Upper lobe of left lung (tissue), 4 donors: ENCODE data around the gene POU5F2.

ENCODE experiments used
- EP300 ChIP-seq, 4 donors: sonication (generic); formaldehyde crosslinking; IDR thresholded peaks; one replicate each; pipeline ENCODE4 v1.5.1; 2017; ENCODE audit warnings: antibody characterized with exemption in 4 of 4, control low read depth in 2 of 4
- TF ChIP-seq, protein P1 (sequence below), 6 experiments: fragments of 450-650 bp in 4 of 6; fragments of 200-600 bp in 2 of 6; sonication (generic) in 2 of 6; IDR thresholded peaks; one replicate each; pipeline ENCODE4 v1.5.1; 2016 to 2019; ENCODE audit warnings: antibody characterized with exemption in 6 of 6

DNA sequence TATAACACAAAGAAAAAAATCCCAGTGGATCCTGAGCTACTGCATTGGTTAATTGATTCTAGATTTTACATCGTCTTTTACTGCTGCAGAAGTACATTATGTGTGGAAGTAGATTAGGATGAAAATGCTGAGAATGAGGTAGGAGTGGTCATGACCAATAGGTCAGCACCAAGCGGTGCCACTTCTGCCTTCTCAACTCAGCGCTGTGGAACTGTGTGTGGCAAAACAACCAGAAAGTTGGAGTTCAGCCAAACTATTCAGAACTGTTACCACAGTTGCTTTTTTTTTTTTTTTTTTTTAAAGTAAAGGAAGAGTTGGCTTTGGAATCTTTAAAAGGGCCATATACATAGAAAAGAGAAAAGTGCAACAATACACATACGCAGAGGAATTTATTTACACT lies 24.2 kb downstream of the POU5F2 start:
- TF ChIP-seq, protein P1, sequence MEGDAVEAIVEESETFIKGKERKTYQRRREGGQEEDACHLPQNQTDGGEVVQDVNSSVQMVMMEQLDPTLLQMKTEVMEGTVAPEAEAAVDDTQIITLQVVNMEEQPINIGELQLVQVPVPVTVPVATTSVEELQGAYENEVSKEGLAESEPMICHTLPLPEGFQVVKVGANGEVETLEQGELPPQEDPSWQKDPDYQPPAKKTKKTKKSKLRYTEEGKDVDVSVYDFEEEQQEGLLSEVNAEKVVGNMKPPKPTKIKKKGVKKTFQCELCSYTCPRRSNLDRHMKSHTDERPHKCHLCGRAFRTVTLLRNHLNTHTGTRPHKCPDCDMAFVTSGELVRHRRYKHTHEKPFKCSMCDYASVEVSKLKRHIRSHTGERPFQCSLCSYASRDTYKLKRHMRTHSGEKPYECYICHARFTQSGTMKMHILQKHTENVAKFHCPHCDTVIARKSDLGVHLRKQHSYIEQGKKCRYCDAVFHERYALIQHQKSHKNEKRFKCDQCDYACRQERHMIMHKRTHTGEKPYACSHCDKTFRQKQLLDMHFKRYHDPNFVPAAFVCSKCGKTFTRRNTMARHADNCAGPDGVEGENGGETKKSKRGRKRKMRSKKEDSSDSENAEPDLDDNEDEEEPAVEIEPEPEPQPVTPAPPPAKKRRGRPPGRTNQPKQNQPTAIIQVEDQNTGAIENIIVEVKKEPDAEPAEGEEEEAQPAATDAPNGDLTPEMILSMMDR (IDR thresholded peaks at IDR 0.05): no peak
- no peak for TF ChIP-seq EP300 (IDR thresholded peaks at IDR 0.05)
